Measurements from ENCODE around the gene RNF213.

- TF ChIP-seq SIN3A (IDR thresholded peaks at IDR 0.05; ENCODE audit: low read depth) (no peak), REST (IDR thresholded peaks at IDR 0.05; ENCODE audit: low read depth) (no peak)
Measured at GRCh38 chr17:80443498-80443897, 182.8 kb downstream of the RNF213 start.
